D721Med (cell line): ENCODE measurements around the gene MXI1.

Experiments
- DNase-seq: peaks from one replicate; pipeline ENCODE4 v3.0.0; 2011; ENCODE audit warnings: low spot score; ENCODE audit not compliant: insufficient read length
- FAIRE-seq: peaks from 2 replicates; lab custom pipeline; 2011; peaks lifted over from hg19 to GRCh38; lab: Jason Lieb, UNC
- CTCF ChIP-seq: IDR thresholded peaks from 2 replicates; pipeline ENCODE4 v1.5.1; 2012; ENCODE audit warnings: mild to moderate bottlenecking, control low read depth; ENCODE audit not compliant: insufficient read depth; ENCODE audit errors: missing control alignments

Gene MXI1

GRCh38 chr10:110226543-110226925 is 19.1 kb downstream of the MXI1 start:
- no peak for TF ChIP-seq CTCF
- DNase-seq = no peak
- no peak for FAIRE-seq

- TF ChIP-seq CTCF = no peak
- FAIRE-seq = no peak
- DNase-seq = peak; percentile 31
Observed at GRCh38 chr10:110226926-110227641, 19.7 kb downstream of the MXI1 start.

- FAIRE-seq = no peak
- no peak for DNase-seq
- TF ChIP-seq CTCF = no peak
Observed at GRCh38 chr10:110228066-110228465, 20.7 kb downstream of the MXI1 start.

- DNase-seq (no peak), FAIRE-seq (no peak)
Observed at GRCh38 chr10:110229155-110229554, 21.8 kb downstream of the MXI1 start.

GRCh38 chr10:110233846-110234245 is 26.4 kb downstream of the MXI1 start:
- FAIRE-seq (no peak), DNase-seq (no peak)
- no peak for TF ChIP-seq CTCF

More at GRCh38 chr10:110229155-110229554, 21.8 kb downstream of the MXI1 start:
- TF ChIP-seq CTCF = no peak

GRCh38 chr10:110237894-110238480 is 30.6 kb downstream of the MXI1 start:
- no peak for DNase-seq
- TF ChIP-seq CTCF = no peak
- FAIRE-seq = no peak

GRCh38 chr10:110239892-110240291 is 32.5 kb downstream of the MXI1 start:
- FAIRE-seq = no peak
- no peak for DNase-seq
- no peak for TF ChIP-seq CTCF
